ENCODE measurements around the gene TXLNB. TPM values are rescaled to one million over a fixed set of nuclear protein-coding genes. Genes with fewer than 3 reads are reported as not detected.

The TXLNB gene
- polyA plus RNA-seq, 1 experiment = 1.3 TPM

- TF ChIP-seq CTCF (IDR thresholded peaks at IDR 0.05; ENCODE audit: low read depth, low read length) = no peak
- CTCF ChIA-PET = no interaction called here
- no peak overlapping the region for H3K27ac ChIP-seq (ENCODE audit: low read depth, low read length)
- H3K4me3 ChIP-seq (ENCODE audit: low read depth, low read length) = no peak overlapping the region
- POLR2A ChIA-PET = interaction anchor here (0.7 kb wide), 1 partner anchor 28 kb away, joined by 6 read pairs; no protein-coding TSS in a partner anchor
- no peaks in the 10 kb centered on the region for H3K9me3 ChIP-seq (ENCODE audit: control insufficient read depth, insufficient read depth, low read length)
- no peak for DNase-seq (ENCODE audit: low read depth, low spot score)
- no peaks in the 10 kb centered on the region for H3K27me3 ChIP-seq (ENCODE audit: control insufficient read depth, insufficient read depth, low read length)
Observed at GRCh38 chr6:139324301-139324555, 32.4 kb upstream of the TXLNB start.

GRCh38 chr6:139323511-139324300, 31.9 kb upstream of the TXLNB start:
- Histone ChIP-seq H3K27me3 (ENCODE audit: control insufficient read depth, insufficient read depth, low read length) (no peaks in the 10 kb centered on the region), H3K4me3 (ENCODE audit: low read depth, low read length) (peak overlapping the region; percentile 18), H3K27ac (ENCODE audit: low read depth, low read length) (peak overlapping the region; percentile 39), H3K9me3 (ENCODE audit: control insufficient read depth, insufficient read depth, low read length) (no peaks in the 10 kb centered on the region)
- CTCF ChIA-PET = no interaction called here
- POLR2A ChIA-PET = interaction anchor here (0.6 to 0.7 kb wide), 2 partner anchors 27 to 966 kb away, joined by 3 to 6 read pairs; no protein-coding TSS in a partner anchor
- no peak for TF ChIP-seq CTCF (IDR thresholded peaks at IDR 0.05; ENCODE audit: low read depth, low read length)
- peak; percentile 30 for DNase-seq (ENCODE audit: low read depth, low spot score)

GRCh38 chr6:139320081-139320480, 28.3 kb upstream of the TXLNB start:
- ChIA-PET POLR2A (no interaction called here), CTCF (no interaction called here)
- DNase-seq (ENCODE audit: low read depth, low spot score) = no peak
- no peak overlapping the region for H3K27ac ChIP-seq (ENCODE audit: low read depth, low read length)
- H3K27me3 ChIP-seq (ENCODE audit: control insufficient read depth, insufficient read depth, low read length) = no peaks in the 10 kb centered on the region
- H3K4me3 ChIP-seq (ENCODE audit: low read depth, low read length) = no peak overlapping the region
- TF ChIP-seq CTCF (IDR thresholded peaks at IDR 0.05; ENCODE audit: low read depth, low read length) = no peak
- H3K9me3 ChIP-seq (ENCODE audit: control insufficient read depth, insufficient read depth, low read length) = no peaks in the 10 kb centered on the region

GRCh38 chr6:139316622-139317317, 25.0 kb upstream of the TXLNB start:
- TF ChIP-seq CTCF (IDR thresholded peaks at IDR 0.05; ENCODE audit: low read depth, low read length) = no peak
- H3K27ac ChIP-seq (ENCODE audit: low read depth, low read length) = no peak overlapping the region
- H3K9me3 ChIP-seq (ENCODE audit: control insufficient read depth, insufficient read depth, low read length) = no peaks in the 10 kb centered on the region
- POLR2A ChIA-PET = interaction anchor here (0.6 kb wide), 1 partner anchor 34 kb away, joined by 7 read pairs; no protein-coding TSS in a partner anchor
- no peaks in the 10 kb centered on the region for H3K27me3 ChIP-seq (ENCODE audit: control insufficient read depth, insufficient read depth, low read length)
- H3K4me3 ChIP-seq (ENCODE audit: low read depth, low read length) = no peak overlapping the region
- no peak for DNase-seq (ENCODE audit: low read depth, low spot score)
- CTCF ChIA-PET = interaction anchor here (0.7 kb wide), 1 partner anchor 10 kb away, joined by 3 read pairs; no protein-coding TSS in a partner anchor

Measured in AG04450 (cell line).